H1 (cell line): ENCODE results near the gene ZNF85. TPM values are rescaled to one million over a fixed set of nuclear protein-coding genes. Genes with fewer than 3 reads are reported as not detected.

ENCODE experiments used
- CTCF ChIA-PET: fragments of 300-600 bp; sonication (Branson Sonifier 250); formaldehyde crosslinking; loops from one replicate; lab custom pipeline; 2021; ENCODE audit not compliant: partially characterized antibody; lab: Charles Lee
- POLR2A ChIA-PET: fragments of 300-600 bp; sonication (Branson Sonifier 250); formaldehyde crosslinking; loops from one replicate; lab custom pipeline; 2021; ENCODE audit warnings: inconsistent platforms; ENCODE audit not compliant: partially characterized antibody; lab: Charles Lee
- DNase-seq, 2 experiments: peaks; one replicate each; pipeline versions ENCODE4 v3.0.0 to v3.0.0-alpha.2; 2010 to 2022; ENCODE audit warnings: low spot score in 2 of 2, low read depth in 1 of 2, mixed read lengths in 1 of 2
- FAIRE-seq: peaks from 2 replicates; lab custom pipeline; 2011; peaks lifted over from hg19 to GRCh38; lab: Jason Lieb, UNC
- H2AFZ ChIP-seq: 2 replicates; pipeline ENCODE4 v1.8.1; 2012; ENCODE audit warnings: low read length, inconsistent platforms
- H2AK5ac ChIP-seq: 2 replicates; pipeline ENCODE4 v1.6.1; 2013; ENCODE audit warnings: low read depth, low read length
- H2BK120ac ChIP-seq: replicated peaks from 2 replicates; pipeline ENCODE3; 2013; ENCODE audit warnings: low read depth, low read length, inconsistent platforms
- H2BK12ac ChIP-seq: 2 replicates; pipeline ENCODE4 v1.6.1; 2013; ENCODE audit warnings: low read depth, low read length
- H2BK15ac ChIP-seq: 2 replicates; pipeline ENCODE4 v1.6.1; 2013; ENCODE audit warnings: low read length
- H2BK20ac ChIP-seq: 2 replicates; pipeline ENCODE4 v1.6.1; 2013; ENCODE audit warnings: low read length
- H2BK5ac ChIP-seq: 2 replicates; pipeline ENCODE4 v1.6.1; 2013; ENCODE audit warnings: low read depth, low read length
- H3K14ac ChIP-seq: 2 replicates; pipeline ENCODE4 v1.6.1; 2013; ENCODE audit warnings: inconsistent platforms; ENCODE audit not compliant: insufficient read length
- H3K18ac ChIP-seq: 2 replicates; pipeline ENCODE4 v1.6.1; 2013; ENCODE audit warnings: low read length; ENCODE audit errors: extremely low read depth
- H3K23ac ChIP-seq: 2 replicates; pipeline ENCODE4 v1.6.1; 2013; ENCODE audit warnings: inconsistent platforms; ENCODE audit not compliant: insufficient read length
- H3K23me2 ChIP-seq: 2 replicates; pipeline ENCODE4 v1.6.1; 2013; ENCODE audit warnings: low read depth, low read length
- H3K27ac ChIP-seq: 2 replicates; pipeline ENCODE4 v1.6.1; 2011; ENCODE audit warnings: low read depth, low read length, inconsistent platforms
- H3K27me3 ChIP-seq, 4 experiments: replicated peaks in 1 of 4; 1 replicate in 1 of 4; 2 replicates in 3 of 4; pipeline versions ENCODE4 v1.6.1 to v1.8.1; 2011 to 2013; ENCODE audit warnings: low read length in 3 of 4, mild to moderate bottlenecking in 3 of 4, inconsistent platforms in 2 of 4, mixed read lengths in 2 of 4, moderate library complexity in 1 of 4; ENCODE audit not compliant: control insufficient read depth in 3 of 4, insufficient read depth in 3 of 4; ENCODE audit errors: extremely low read depth in 1 of 4
- H3K36me3 ChIP-seq, 4 experiments: 2 replicates each; pipeline versions ENCODE4 v1.6.1 to v1.8.1; 2011 to 2013; ENCODE audit warnings: mild to moderate bottlenecking in 4 of 4, low read length in 3 of 4, moderate library complexity in 2 of 4, control low read depth in 1 of 4, inconsistent platforms in 1 of 4; ENCODE audit not compliant: insufficient read depth in 4 of 4, control insufficient read depth in 2 of 4
- H3K4ac ChIP-seq: replicated peaks from 2 replicates; pipeline ENCODE3; 2013; ENCODE audit warnings: low read length, low read depth, mixed read lengths, inconsistent platforms; ENCODE audit not compliant: insufficient read length
- H3K4me1 ChIP-seq, 4 experiments: replicated peaks in 1 of 4; 1 replicate in 1 of 4; 2 replicates in 3 of 4; pipeline versions ENCODE4 v1.6.1 to v1.8.1; 2011 to 2013; ENCODE audit warnings: low read length in 3 of 4, inconsistent platforms in 2 of 4, mixed read lengths in 1 of 4; ENCODE audit not compliant: insufficient read depth in 4 of 4, control insufficient read depth in 3 of 4
- H3K4me2 ChIP-seq, 2 experiments: 2 replicates each; pipeline versions ENCODE4 v1.6.1 to v1.8.1; 2011 to 2013; ENCODE audit warnings: low read depth in 2 of 2, low read length in 2 of 2, control low read depth in 1 of 2, inconsistent platforms in 1 of 2, mild to moderate bottlenecking in 1 of 2; ENCODE audit not compliant: insufficient read depth in 1 of 2
- H3K4me3 ChIP-seq, 4 experiments: fragments of 200-600, 300-600 bp in 1 of 4; sonication (generic), shearing (Covaris generic), sonication (Bioruptor Twin) in 1 of 4; 2 replicates each; pipeline versions ENCODE4 v1.5.1 to v1.8.1; 2011 to 2016; ENCODE audit warnings: low read length in 4 of 4, low read depth in 3 of 4, control low read depth in 2 of 4, inconsistent platforms in 2 of 4, mild to moderate bottlenecking in 2 of 4, mixed read lengths in 1 of 4, moderate library complexity in 1 of 4; ENCODE audit not compliant: insufficient read depth in 2 of 4; ENCODE audit errors: extremely low read depth in 1 of 4
- H3K56ac ChIP-seq: replicated peaks from 2 replicates; pipeline ENCODE3; 2013; ENCODE audit warnings: low read depth, mild to moderate bottlenecking, mixed read lengths, low read length, inconsistent platforms; ENCODE audit not compliant: insufficient read length
- H3K79me1 ChIP-seq: 2 replicates; pipeline ENCODE4 v1.6.1; 2013; ENCODE audit warnings: low read depth, low read length, control low read depth
- H3K79me2 ChIP-seq, 2 experiments: 2 replicates each; pipeline versions ENCODE4 v1.6.1 to v1.8.1; 2012 to 2013; ENCODE audit warnings: low read length in 2 of 2, mild to moderate bottlenecking in 2 of 2, inconsistent platforms in 1 of 2; ENCODE audit not compliant: insufficient read depth in 2 of 2, control insufficient read depth in 1 of 2
- H3K9ac ChIP-seq, 4 experiments: replicated peaks in 1 of 4; 1 replicate in 1 of 4; 2 replicates in 3 of 4; pipeline versions ENCODE4 v1.6.1 to v1.8.1; 2011 to 2013; ENCODE audit warnings: low read depth in 3 of 4, low read length in 3 of 4, control low read depth in 2 of 4, mild to moderate bottlenecking in 2 of 4, moderate library complexity in 2 of 4, inconsistent platforms in 1 of 4; ENCODE audit errors: extremely low read depth in 1 of 4
- H3K9me3 ChIP-seq, 2 experiments: 2 replicates each; pipeline versions ENCODE4 v1.6.1 to v1.8.1; 2012 to 2013; ENCODE audit warnings: mild to moderate bottlenecking in 2 of 2, moderate library complexity in 2 of 2, control low read depth in 1 of 2, inconsistent platforms in 1 of 2, low read depth in 1 of 2, low read length in 1 of 2, mixed read lengths in 1 of 2; ENCODE audit not compliant: insufficient read depth in 2 of 2
- H4K20me1 ChIP-seq, 2 experiments: replicated peaks in 1 of 2; 2 replicates each; pipeline versions ENCODE3 to v1.8.1; 2011 to 2013; ENCODE audit warnings: inconsistent platforms in 2 of 2, low read length in 2 of 2, mild to moderate bottlenecking in 1 of 2; ENCODE audit not compliant: insufficient read depth in 2 of 2, control insufficient read depth in 1 of 2
- H4K5ac ChIP-seq: 2 replicates; pipeline ENCODE4 v1.6.1; 2013; ENCODE audit warnings: low read length, low read depth, mixed read lengths, inconsistent platforms; ENCODE audit not compliant: insufficient read length
- H4K8ac ChIP-seq: 2 replicates; pipeline ENCODE4 v1.8.0; 2013; ENCODE audit warnings: mild to moderate bottlenecking, moderate library complexity, low read length, inconsistent platforms; ENCODE audit not compliant: insufficient read depth; ENCODE audit errors: extremely low read depth
- H4K91ac ChIP-seq: replicated peaks from 2 replicates; pipeline ENCODE3; 2013; ENCODE audit warnings: low read length, mixed read lengths, inconsistent platforms; ENCODE audit not compliant: insufficient read length
- CTBP2 ChIP-seq: IDR thresholded peaks from 2 replicates; pipeline ENCODE4 v1.7.0; 2011; ENCODE audit warnings: borderline replicate concordance, mild to moderate bottlenecking, moderate library complexity, mixed read lengths, low read length; ENCODE audit not compliant: insufficient read depth, insufficient read length
- RXRA ChIP-seq: IDR thresholded peaks from 2 replicates; pipeline ENCODE4 v1.6.1; 2011; ENCODE audit warnings: low read depth, mild to moderate bottlenecking, low read length, moderate library complexity; ENCODE audit not compliant: insufficient read depth
- WGBS, 2 experiments: shearing (Covaris generic) in 1 of 2; methylation state at CpG; one replicate each; pipeline versions ENCODE4 v1.1.6 to v1.1.7; 2013 to 2015; ENCODE audit warnings: low lambda C conversion rate in 2 of 2, mixed read lengths in 2 of 2, inconsistent platforms in 1 of 2, low coverage in 1 of 2, missing lambda C conversion rate in 1 of 2; ENCODE audit not compliant: insufficient replicate concordance in 2 of 2, insufficient coverage in 1 of 2, insufficient read length in 1 of 2; ENCODE audit errors: extremely low coverage in 1 of 2, missing lambda C conversion rate in 1 of 2; 5-methylcytosine and 5-hydroxymethylcytosine counted together
- polyA plus RNA-seq, 7 experiments: library from polyadenylated mRNA; depleted of rRNA in 3 of 7; stranded (reverse) in 5 of 7; unstranded in 2 of 7; fragments of >200 nt in 5 of 7; fragments of 200-250 nt in 2 of 7; gene quantifications; 1 replicate in 5 of 7; 2 replicates in 1 of 7; 4 replicates in 1 of 7; pipeline versions ENCODE4 v1.2.1 to v1.2.3, GENCODE V29; 2011 to 2013; ENCODE audit warnings: missing spikeins in 2 of 7, mixed read lengths in 2 of 7
- total RNA-seq: library from RNA; stranded (reverse); fragmentation: NEBNext Ultra II Directional; extraction: Animal tissue kit (Norgen Biotek cat#: 25700); gene quantifications from 2 replicates; pipeline ENCODE4 v1.2.1, GENCODE V29; 2021

Gene ZNF85
- total and polyA plus RNA-seq, 2 of the 8 experiments (the other 6 are each of a cell fraction or from before 2014, with no cell fraction given), result 7.6 to 22.2 TPM

- H3K9me3 ChIP-seq, result no peaks in the 10 kb centered on the region
- no peaks in the 10 kb centered on the region for H3K23me2 ChIP-seq
- H3K79me1 ChIP-seq, result peaks cover 4% of the 10 kb centered on the region; the same call in 1 of the 2 replicates
- no peak overlapping the region for H3K14ac ChIP-seq
- H3K36me3 ChIP-seq, result peaks cover 0 to 8% (median 2%) of the 10 kb centered on the region in 4 experiments; a peak in 4 of 8 replicates
- CTCF ChIA-PET, result interaction anchor here (0.6 to 0.9 kb wide), 3 partner anchors 38 to 514 kb away, joined by 3 read pairs; no protein-coding TSS in a partner anchor
- H2BK120ac ChIP-seq, result no peak overlapping the region
- H2AK5ac ChIP-seq, result no peak overlapping the region
- H3K18ac ChIP-seq, result no peak overlapping the region
- no peaks in the 10 kb centered on the region for H3K27me3 ChIP-seq
- no peak overlapping the region for H2BK12ac ChIP-seq
- no peak overlapping the region for H3K56ac ChIP-seq
- DNase-seq (no peak), FAIRE-seq (no peak)
- no peak overlapping the region for H4K8ac ChIP-seq
- H4K5ac ChIP-seq, result no peak overlapping the region
- no peak overlapping the region for H3K4me2 ChIP-seq
- H2BK5ac ChIP-seq, result no peak overlapping the region
- POLR2A ChIA-PET, result interaction anchor here (0.6 to 1.7 kb wide), 2 partner anchors 10 to 479 kb away, joined by 3 to 7 read pairs; no protein-coding TSS in a partner anchor
- H3K79me2 ChIP-seq, result peaks cover 4 to 68% of the 10 kb centered on the region in 2 experiments; a peak in 3 of 4 replicates
- H3K9ac ChIP-seq, result no peak overlapping the region
- WGBS, 2 experiments, result 94% methylated on average over 1 of the region's 1 CpG; no CpG with 5 or more reads in 1 of the 2 experiments
- H3K27ac ChIP-seq, result no peak overlapping the region
- H4K91ac ChIP-seq, result no peak overlapping the region
- no peak overlapping the region for H2BK15ac ChIP-seq
- H3K4me1 ChIP-seq, result no peaks in the 10 kb centered on the region; a peak in 1 of 7 replicates
- H4K20me1 ChIP-seq, result no peaks in the 10 kb centered on the region
- no peak overlapping the region for H2BK20ac ChIP-seq
- no peak overlapping the region for H3K23ac ChIP-seq
- no peak overlapping the region for H3K4ac ChIP-seq
- no peak for TF ChIP-seq RXRA
- TF ChIP-seq CTBP2, result no peak
- H2AFZ ChIP-seq, result no peak overlapping the region
- H3K4me3 ChIP-seq, result no peak overlapping the region
These were observed 3.7 kb downstream of the ZNF85 start for GRCh38 chr19:20926796-20927195.
